Neural progenitor cell (in vitro differentiated cells): Measurements from ENCODE around the gene BAX. TPM values are rescaled to one million over a fixed set of nuclear protein-coding genes. Genes with fewer than 3 reads are reported as not detected.

Experiments
- DNase-seq: peaks from one replicate; pipeline ENCODE4 v3.0.0-alpha.2; 2016; ENCODE audit warnings: low spot score
- H2AFZ ChIP-seq: fragments of 200-600 bp; sonication (generic); replicated peaks from 2 replicates; pipeline ENCODE4 v1.6.1; 2016; ENCODE audit warnings: antibody characterized with exemption
- H3F3A ChIP-seq: fragments of 200-600 bp; sonication (generic); 2 replicates; pipeline ENCODE4 v1.6.1; 2016; ENCODE audit warnings: antibody characterized with exemption, low read depth
- H3K27ac ChIP-seq: fragments of 200-600 bp; sonication (generic); 2 replicates; pipeline ENCODE4 v1.5.1; 2016; ENCODE audit warnings: mild to moderate bottlenecking
- H3K27me3 ChIP-seq: fragments of 200-600 bp; sonication (generic); 2 replicates; pipeline ENCODE4 v1.6.1; 2016; ENCODE audit warnings: mild to moderate bottlenecking, moderate library complexity
- H3K36me3 ChIP-seq: fragments of 200-600 bp; sonication (generic); 2 replicates; pipeline ENCODE4 v1.5.1; 2016
- H3K4me1 ChIP-seq: fragments of 200-600 bp; sonication (generic); 2 replicates; pipeline ENCODE4 v1.6.1; 2016; ENCODE audit warnings: mixed run types
- H3K4me2 ChIP-seq: fragments of 200-600 bp; sonication (generic); 2 replicates; pipeline ENCODE4 v1.6.1; 2016
- H3K4me3 ChIP-seq: fragments of 200-600 bp; sonication (generic); 2 replicates; pipeline ENCODE4 v1.5.1; 2016
- H3K79me2 ChIP-seq: fragments of 200-600 bp; sonication (generic); 2 replicates; pipeline ENCODE4 v1.6.1; 2016; ENCODE audit warnings: low read depth
- H3K9ac ChIP-seq: fragments of 200-600 bp; sonication (generic); 2 replicates; pipeline ENCODE4 v1.6.1; 2016
- H3K9me3 ChIP-seq: fragments of 200-600 bp; sonication (generic); 2 replicates; pipeline ENCODE4 v1.5.1; 2016; ENCODE audit warnings: low read depth
- H4K20me1 ChIP-seq: fragments of 200-600 bp; sonication (generic); 2 replicates; pipeline ENCODE4 v1.6.1; 2016; ENCODE audit warnings: low read depth
- H3K27ac Mint-ChIP-seq: 3 replicates; pipeline ENCODE4 v1.8.0; 2021; ENCODE audit warnings: mixed read lengths
- H3K27me3 Mint-ChIP-seq: 2 replicates; pipeline ENCODE4 v1.8.0; 2022; ENCODE audit warnings: low read depth, mild to moderate bottlenecking, inconsistent platforms, moderate library complexity, mixed read lengths; ENCODE audit not compliant: insufficient read depth
- H3K36me3 Mint-ChIP-seq: 3 replicates; pipeline ENCODE4 v1.8.0; 2021; ENCODE audit warnings: mixed read lengths
- H3K4me1 Mint-ChIP-seq: 3 replicates; pipeline ENCODE4 v1.8.0; 2021; ENCODE audit warnings: mixed read lengths
- H3K4me3 Mint-ChIP-seq: 3 replicates; pipeline ENCODE4 v1.8.0; 2021; ENCODE audit warnings: mild to moderate bottlenecking, moderate library complexity, mixed read lengths
- H3K9me3 Mint-ChIP-seq: 3 replicates; pipeline ENCODE4 v1.8.0; 2020; ENCODE audit warnings: mixed read lengths
- CTCF ChIP-seq: fragments of 200-600 bp; sonication (generic); IDR thresholded peaks from 2 replicates; pipeline ENCODE4 v1.5.1; 2017; ENCODE audit warnings: antibody characterized with exemption, mild to moderate bottlenecking
- EZH2 ChIP-seq: fragments of 200-600 bp; sonication (generic); IDR thresholded peaks from 2 replicates; pipeline ENCODE4 v1.6.1; 2017; ENCODE audit warnings: antibody characterized with exemption, mild to moderate bottlenecking, moderate library complexity
- EZH2phosphoT487 ChIP-seq: fragments of 200-600 bp; sonication (generic); IDR thresholded peaks from 2 replicates; pipeline ENCODE4 v1.6.1; 2017; ENCODE audit warnings: antibody characterized with exemption
- total RNA-seq: library from RNA; depleted of rRNA; stranded (reverse); fragments of >200 nt; gene quantifications from 2 replicates; pipeline ENCODE4 v1.2.3, GENCODE V29; 2015; ENCODE audit warnings: low replicate concordance

BAX gene
- total RNA-seq, 1 donor from 2014 or later, result 35.8 TPM

DNA sequence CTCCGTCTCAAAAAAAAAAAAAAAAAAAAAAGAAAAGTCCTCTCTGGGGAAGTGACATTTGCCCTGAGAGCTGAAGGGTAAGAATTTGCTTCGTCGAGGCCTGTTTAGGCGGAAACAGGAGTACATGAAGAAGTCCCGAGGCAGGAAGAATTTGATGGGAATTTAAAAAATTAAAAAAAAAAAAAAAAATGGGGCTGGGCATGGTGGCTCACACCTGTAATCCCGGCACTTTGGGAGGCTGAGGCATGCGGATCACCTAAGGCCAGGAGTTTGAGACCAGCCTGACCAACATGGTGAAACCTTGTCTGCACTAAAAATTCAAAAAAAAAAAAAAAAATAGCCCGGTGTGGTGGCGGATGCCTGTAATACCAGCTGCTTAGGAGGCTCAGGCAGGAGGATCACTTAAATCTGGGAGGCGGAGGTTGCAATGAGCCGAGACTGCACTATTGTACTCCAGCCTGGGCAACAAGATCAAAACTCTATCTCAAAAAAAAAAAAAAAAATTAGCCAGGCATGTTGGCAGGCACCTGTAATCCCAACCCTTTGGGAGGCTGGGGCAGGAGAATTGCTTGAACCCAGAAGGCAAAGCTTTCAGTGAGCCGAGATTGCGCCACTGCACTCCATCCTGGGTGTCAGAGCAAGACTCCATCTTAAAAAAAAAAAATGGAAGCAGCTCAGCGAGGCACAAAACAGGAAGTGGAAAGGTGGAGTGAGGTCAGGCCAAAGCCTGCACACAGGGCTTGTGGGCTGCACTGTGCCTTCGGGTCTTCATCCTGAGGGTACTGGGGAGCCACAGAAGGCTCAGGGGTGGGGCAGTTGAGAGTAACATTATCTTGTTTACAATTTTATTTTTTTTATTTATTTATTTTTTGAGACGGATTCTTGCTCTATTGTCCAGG lies 4.9 kb downstream of the BAX start:
- H3K4me3 ChIP-seq, result no peak overlapping the region
- Mint-ChIP-seq H3K4me1 (peaks cover 31% of the 10 kb centered on the region), H3K27me3 (peaks cover 5% of the 10 kb centered on the region), H3K27ac (no peak overlapping the region), H3K9me3 (no peaks in the 10 kb centered on the region), H3K36me3 (peaks cover 9% of the 10 kb centered on the region), H3K4me3 (no peak overlapping the region)
- no peaks in the 10 kb centered on the region for H3K27me3 ChIP-seq
- H3K9ac ChIP-seq, result no peak overlapping the region
- no peak overlapping the region for H3K4me2 ChIP-seq
- H4K20me1 ChIP-seq, result no peaks in the 10 kb centered on the region
- H3K79me2 ChIP-seq, result peaks cover 24% of the 10 kb centered on the region
- H2AFZ ChIP-seq, result no peak overlapping the region
- no peak overlapping the region for H3K27ac ChIP-seq
- H3K9me3 ChIP-seq, result no peaks in the 10 kb centered on the region
- peaks cover 22% of the 10 kb centered on the region for H3K4me1 ChIP-seq
- peaks cover 3% of the 10 kb centered on the region for H3K36me3 ChIP-seq
- no peak for TF ChIP-seq EZH2phosphoT487
- no peak for TF ChIP-seq EZH2
- no peak for TF ChIP-seq CTCF
- no peak for DNase-seq
- peaks cover 34% of the 10 kb centered on the region for H3F3A ChIP-seq

- Mint-ChIP-seq H3K4me1 (peaks cover 34% of the 10 kb centered on the region), H3K27ac (peak overlapping the region; percentile 54), H3K36me3 (peaks cover 9% of the 10 kb centered on the region), H3K4me3 (peak overlapping the region; percentile 27), H3K27me3 (peaks cover 10% of the 10 kb centered on the region), H3K9me3 (no peaks in the 10 kb centered on the region)
- TF ChIP-seq EZH2 (no peak), CTCF (no peak), EZH2phosphoT487 (no peak)
- no peak for DNase-seq
- Histone ChIP-seq H3K79me2 (peaks cover 22% of the 10 kb centered on the region), H3K4me2 (no peak overlapping the region), H3K9ac (no peak overlapping the region), H3K27ac (no peak overlapping the region), H3F3A (peaks cover 37% of the 10 kb centered on the region), H3K9me3 (no peaks in the 10 kb centered on the region), H2AFZ (no peak overlapping the region), H3K4me3 (no peak overlapping the region), H3K36me3 (peaks cover 3% of the 10 kb centered on the region), H3K4me1 (peaks cover 18% of the 10 kb centered on the region), H3K27me3 (no peaks in the 10 kb centered on the region), H4K20me1 (peaks cover 3% of the 10 kb centered on the region)
Measured at GRCh38 chr19:48961051-48961649, 6.5 kb downstream of the BAX start.

DNA sequence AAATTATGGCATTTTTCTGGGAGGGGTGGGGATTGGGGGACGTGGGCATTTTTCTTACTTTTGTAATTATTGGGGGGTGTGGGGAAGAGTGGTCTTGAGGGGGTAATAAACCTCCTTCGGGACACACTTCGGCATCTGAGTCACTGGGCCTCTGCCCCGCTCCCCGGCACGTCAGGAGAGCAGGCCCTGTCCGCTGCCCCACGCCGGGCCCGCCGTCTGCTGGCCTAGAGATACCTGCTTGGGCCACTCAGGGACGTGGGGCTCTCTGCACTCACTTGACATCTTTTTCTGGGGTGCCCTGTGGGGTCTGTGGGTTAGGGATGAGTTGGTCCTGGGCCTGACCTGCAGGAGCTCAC lies 7.0 kb downstream of the BAX start:
- Histone ChIP-seq H3K9me3 (no peaks in the 10 kb centered on the region), H3K9ac (no peak overlapping the region), H4K20me1 (peaks cover 8% of the 10 kb centered on the region), H3K27ac (peak overlapping the region; percentile 85), H3K27me3 (no peaks in the 10 kb centered on the region), H3F3A (peaks cover 42% of the 10 kb centered on the region), H3K4me1 (peaks cover 24% of the 10 kb centered on the region), H3K36me3 (peaks cover 8% of the 10 kb centered on the region), H2AFZ (no peak overlapping the region), H3K4me3 (no peak overlapping the region), H3K4me2 (no peak overlapping the region), H3K79me2 (peaks cover 23% of the 10 kb centered on the region)
- Mint-ChIP-seq H3K27ac (peak overlapping the region; percentile 25), H3K27me3 (peaks cover 10% of the 10 kb centered on the region), H3K4me3 (no peak overlapping the region), H3K36me3 (peaks cover 13% of the 10 kb centered on the region), H3K9me3 (no peaks in the 10 kb centered on the region), H3K4me1 (peaks cover 39% of the 10 kb centered on the region)
- DNase-seq, result no peak
- TF ChIP-seq EZH2 (no peak), CTCF (no peak), EZH2phosphoT487 (no peak)
